Dendritic cell treated with granulocyte-macrophage colony-stimulating factor and Interleukin-4, amounts not matched to agents 40 ng/mL and 50 ng/mL, for 4 days (primary cell): ENCODE data around the gene IRX3.
"Not testable (repeated sequence)": the region's sequence is repeated elsewhere in the genome, so short reads cannot be mapped to it uniquely, and the experiment has no call there.

Experiments
- H3K27ac Mint-ChIP-seq: one replicate; pipeline ENCODE4 v1.8.0; 2022; ENCODE audit warnings: mild to moderate bottlenecking, mixed read lengths
- H3K27me3 Mint-ChIP-seq: one replicate; pipeline ENCODE4 v1.8.0; 2022; ENCODE audit warnings: mild to moderate bottlenecking, mixed read lengths
- H3K36me3 Mint-ChIP-seq: one replicate; pipeline ENCODE4 v1.8.0; 2022; ENCODE audit warnings: low read depth, mixed read lengths
- H3K4me1 Mint-ChIP-seq: one replicate; pipeline ENCODE4 v1.8.0; 2022; ENCODE audit warnings: low read depth, mixed read lengths
- H3K4me3 Mint-ChIP-seq: one replicate; pipeline ENCODE4 v1.8.0; 2022; ENCODE audit warnings: mild to moderate bottlenecking, moderate library complexity, mixed read lengths
- H3K9me3 Mint-ChIP-seq: one replicate; pipeline ENCODE4 v1.8.0; 2022; ENCODE audit warnings: mixed read lengths
- intact Hi-C: fragments of 100-400 bp; cut with micrococcal nuclease; formaldehyde crosslinking; loops from one replicate; pipeline ENCODE4 v1.15.0; 2022

The IRX3 gene

GRCh38 chr16:54275956-54276355, 10.6 kb downstream of the IRX3 start:
- intact Hi-C loops = no loop called here
- no peak overlapping the region for H3K27ac Mint-ChIP-seq
- peaks cover 31% of the 10 kb centered on the region for H3K27me3 Mint-ChIP-seq
- no peak overlapping the region for H3K4me3 Mint-ChIP-seq
- H3K4me1 Mint-ChIP-seq = peaks cover 3% of the 10 kb centered on the region
- H3K9me3 Mint-ChIP-seq = peaks cover 2% of the 10 kb centered on the region
- H3K36me3 Mint-ChIP-seq = no peaks in the 10 kb centered on the region

DNA sequence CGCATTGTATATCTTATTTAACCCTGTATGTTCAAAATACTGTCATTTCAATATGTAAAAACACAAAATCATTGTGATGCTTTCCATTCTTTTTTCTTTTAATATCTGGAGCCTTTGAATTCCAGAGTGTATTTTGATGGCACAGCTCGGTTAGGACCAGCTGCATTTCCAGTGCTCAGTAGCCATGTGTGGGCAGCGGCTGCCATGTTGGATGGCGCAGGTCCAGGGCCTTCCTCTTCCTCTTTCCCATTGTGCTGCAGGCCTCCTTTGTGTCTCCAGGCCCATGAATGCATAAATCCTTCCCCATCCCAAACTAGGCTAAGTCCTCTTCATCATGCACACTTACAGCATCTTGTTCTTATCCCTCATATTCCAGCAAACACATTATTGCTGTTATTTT, 13.0 kb downstream of the IRX3 start:
- H3K4me3 Mint-ChIP-seq = no peak overlapping the region
- intact Hi-C loops = no loop called here
- peaks cover 9% of the 10 kb centered on the region for H3K9me3 Mint-ChIP-seq

GRCh38 chr16:54270711-54271110, 15.9 kb downstream of the IRX3 start:
- Mint-ChIP-seq H3K4me1 (peaks cover 27% of the 10 kb centered on the region), H3K27me3 (peaks cover 2% of the 10 kb centered on the region), H3K4me3 (no peak overlapping the region), H3K9me3 (peaks cover 9% of the 10 kb centered on the region), H3K36me3 (no peaks in the 10 kb centered on the region), H3K27ac (no peak overlapping the region)
- intact Hi-C loops = no loop called here

More for the DNA sequence above, 13.0 kb downstream of the IRX3 start:
- Mint-ChIP-seq H3K4me1 (peaks cover 14% of the 10 kb centered on the region), H3K27ac (no peak overlapping the region), H3K36me3 (no peaks in the 10 kb centered on the region), H3K27me3 (peaks cover 8% of the 10 kb centered on the region)

- Mint-ChIP-seq H3K27me3 (peaks cover 4% of the 10 kb centered on the region), H3K27ac (no peak overlapping the region), H3K9me3 (peaks cover 9% of the 10 kb centered on the region), H3K4me3 (no peak overlapping the region), H3K4me1 (peaks cover 35% of the 10 kb centered on the region), H3K36me3 (no peaks in the 10 kb centered on the region)
- intact Hi-C loops = no loop called here
These were observed 17.1 kb downstream of the IRX3 start for GRCh38 chr16:54269461-54269860.

DNA sequence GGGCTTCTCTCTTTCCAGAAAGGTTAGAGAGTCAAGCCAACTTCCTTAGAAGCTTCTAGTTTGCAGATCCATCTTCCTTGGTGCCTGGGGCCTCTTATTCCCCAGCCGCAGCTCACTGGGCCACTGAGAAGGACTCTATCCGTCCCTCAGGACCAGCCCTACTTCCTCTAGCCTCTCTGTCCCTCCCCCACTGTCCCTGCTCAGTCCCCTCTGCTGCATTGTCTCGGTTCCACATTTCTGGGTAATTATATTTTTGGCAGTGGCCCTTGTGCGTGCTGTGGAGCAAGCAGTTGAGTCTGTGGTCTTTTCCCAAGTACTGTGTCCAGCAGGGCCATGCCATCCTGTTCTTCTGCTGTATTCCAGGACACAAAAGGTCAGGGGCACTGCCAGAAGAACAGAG, 17.8 kb downstream of the IRX3 start:
- intact Hi-C loops = no loop called here
- Mint-ChIP-seq H3K9me3 (peaks cover 9% of the 10 kb centered on the region), H3K4me3 (no peak overlapping the region), H3K27ac (no peak overlapping the region), H3K36me3 (no peaks in the 10 kb centered on the region), H3K27me3 (peaks cover 6% of the 10 kb centered on the region), H3K4me1 (peaks cover 35% of the 10 kb centered on the region)

DNA sequence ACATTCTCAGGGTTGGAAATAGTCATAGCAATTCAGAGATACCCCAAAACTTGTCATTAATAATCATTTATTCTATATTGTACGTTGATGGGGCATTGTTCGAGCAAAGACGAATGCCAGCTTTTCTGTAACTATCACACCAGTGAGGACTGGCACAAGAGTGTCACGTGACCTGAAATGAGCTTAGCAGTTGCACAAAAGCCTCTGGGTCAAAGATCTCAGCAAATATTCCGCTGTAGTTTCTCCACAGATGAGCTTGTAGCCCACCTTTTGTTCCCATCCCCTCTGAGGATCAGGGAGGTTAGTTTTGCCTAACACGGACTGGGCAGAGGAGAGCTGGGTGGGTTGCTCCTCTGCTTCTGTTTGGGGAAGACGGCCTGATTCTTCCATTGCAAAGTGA, 18.2 kb downstream of the IRX3 start:
- H3K4me1 Mint-ChIP-seq = peaks cover 35% of the 10 kb centered on the region
- peaks cover 9% of the 10 kb centered on the region for H3K27me3 Mint-ChIP-seq
- H3K9me3 Mint-ChIP-seq = peaks cover 9% of the 10 kb centered on the region
- H3K4me3 Mint-ChIP-seq = no peak overlapping the region
- intact Hi-C loops = no loop called here
- no peak overlapping the region for H3K27ac Mint-ChIP-seq
- H3K36me3 Mint-ChIP-seq = no peaks in the 10 kb centered on the region

DNA sequence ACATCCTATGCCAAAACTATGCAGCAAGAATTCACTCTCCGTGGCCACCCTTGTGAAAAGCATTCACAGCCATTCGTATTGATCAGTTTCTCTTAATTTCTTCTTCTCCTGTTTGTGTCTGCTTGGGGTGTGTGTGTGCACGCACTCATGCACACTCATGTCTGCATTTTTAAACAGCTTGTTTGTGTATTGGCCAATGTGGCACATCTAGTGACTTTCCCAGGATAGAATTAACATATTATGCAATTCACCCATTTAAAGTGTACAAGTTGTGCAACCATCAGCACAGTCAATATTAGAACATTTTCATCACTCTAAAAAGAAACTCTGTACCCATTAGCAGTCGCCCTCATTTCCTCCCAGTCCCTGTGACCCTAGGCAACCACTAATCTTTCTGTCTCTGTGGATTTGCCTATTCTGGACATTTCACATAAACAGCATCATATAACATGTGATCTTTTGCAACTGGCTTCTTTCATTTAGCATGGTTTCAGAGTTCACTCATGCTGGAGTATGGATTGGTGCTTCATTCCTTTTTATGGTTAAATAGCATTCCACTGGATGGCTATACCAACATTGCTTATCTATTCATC, 20.1 kb downstream of the IRX3 start:
- peaks cover 10% of the 10 kb centered on the region for H3K27me3 Mint-ChIP-seq
- intact Hi-C loops = no loop called here
- H3K4me1 Mint-ChIP-seq = peaks cover 35% of the 10 kb centered on the region
- peaks cover 9% of the 10 kb centered on the region for H3K9me3 Mint-ChIP-seq
- no peak overlapping the region for H3K4me3 Mint-ChIP-seq
- no peak overlapping the region for H3K27ac Mint-ChIP-seq
- H3K36me3 Mint-ChIP-seq = no peaks in the 10 kb centered on the region

DNA sequence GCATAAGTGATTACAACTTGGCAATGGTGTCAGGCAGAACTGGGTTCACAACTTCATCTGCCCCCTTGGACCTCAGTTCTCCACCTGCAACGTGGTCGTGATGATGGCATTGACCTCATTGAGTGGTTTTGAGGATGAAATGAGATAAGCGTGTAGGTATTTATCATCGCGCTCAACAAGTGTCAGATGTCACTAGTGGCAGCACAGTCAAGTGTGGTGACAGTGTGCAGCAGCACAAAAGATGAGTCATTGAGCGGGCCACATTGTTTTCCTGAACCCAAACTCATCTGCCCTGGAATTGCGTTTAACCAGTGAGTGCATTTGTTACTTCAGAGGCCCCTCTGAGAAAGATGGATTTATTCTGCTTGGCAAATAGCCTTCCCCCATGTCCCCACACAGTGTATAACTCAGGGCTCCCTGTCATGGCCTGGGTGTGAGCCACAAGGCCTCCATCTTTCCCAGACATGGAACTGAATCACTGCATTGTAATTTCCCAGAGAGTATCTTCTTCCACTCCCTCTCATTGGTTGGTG, 20.9 kb downstream of the IRX3 start:
- Mint-ChIP-seq H3K9me3 (peaks cover 4% of the 10 kb centered on the region), H3K4me1 (peaks cover 32% of the 10 kb centered on the region), H3K4me3 (no peak overlapping the region), H3K27ac (no peak overlapping the region), H3K27me3 (peaks cover 10% of the 10 kb centered on the region), H3K36me3 (no peaks in the 10 kb centered on the region)
- intact Hi-C loops = no loop called here

DNA sequence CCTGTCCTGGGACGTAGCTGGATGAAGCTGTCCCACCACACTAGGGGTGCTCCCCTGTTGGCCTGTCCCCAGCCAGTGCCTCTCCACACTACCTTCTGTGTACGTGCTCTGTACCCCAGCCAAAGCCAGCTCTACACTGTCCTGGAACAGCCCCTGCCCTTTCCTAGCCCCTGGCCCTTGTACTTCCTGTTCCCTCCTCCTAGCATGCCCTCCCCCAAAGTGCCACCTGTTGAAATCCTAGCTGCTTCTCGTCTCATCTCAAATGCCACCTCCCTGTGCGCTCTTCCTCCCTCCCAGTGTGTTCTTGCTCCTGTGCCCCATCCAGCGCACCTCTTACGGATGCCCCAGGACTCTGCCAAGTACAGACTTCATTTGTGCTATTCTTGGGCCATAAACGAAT, 33.5 kb downstream of the IRX3 start:
- intact Hi-C loops = no loop called here
- no peak overlapping the region for H3K27ac Mint-ChIP-seq
- no peaks in the 10 kb centered on the region for H3K27me3 Mint-ChIP-seq
- no peak overlapping the region for H3K4me3 Mint-ChIP-seq
- H3K9me3 Mint-ChIP-seq = no peaks in the 10 kb centered on the region
- H3K36me3 Mint-ChIP-seq = no peaks in the 10 kb centered on the region
- H3K4me1 Mint-ChIP-seq = no peaks in the 10 kb centered on the region

DNA sequence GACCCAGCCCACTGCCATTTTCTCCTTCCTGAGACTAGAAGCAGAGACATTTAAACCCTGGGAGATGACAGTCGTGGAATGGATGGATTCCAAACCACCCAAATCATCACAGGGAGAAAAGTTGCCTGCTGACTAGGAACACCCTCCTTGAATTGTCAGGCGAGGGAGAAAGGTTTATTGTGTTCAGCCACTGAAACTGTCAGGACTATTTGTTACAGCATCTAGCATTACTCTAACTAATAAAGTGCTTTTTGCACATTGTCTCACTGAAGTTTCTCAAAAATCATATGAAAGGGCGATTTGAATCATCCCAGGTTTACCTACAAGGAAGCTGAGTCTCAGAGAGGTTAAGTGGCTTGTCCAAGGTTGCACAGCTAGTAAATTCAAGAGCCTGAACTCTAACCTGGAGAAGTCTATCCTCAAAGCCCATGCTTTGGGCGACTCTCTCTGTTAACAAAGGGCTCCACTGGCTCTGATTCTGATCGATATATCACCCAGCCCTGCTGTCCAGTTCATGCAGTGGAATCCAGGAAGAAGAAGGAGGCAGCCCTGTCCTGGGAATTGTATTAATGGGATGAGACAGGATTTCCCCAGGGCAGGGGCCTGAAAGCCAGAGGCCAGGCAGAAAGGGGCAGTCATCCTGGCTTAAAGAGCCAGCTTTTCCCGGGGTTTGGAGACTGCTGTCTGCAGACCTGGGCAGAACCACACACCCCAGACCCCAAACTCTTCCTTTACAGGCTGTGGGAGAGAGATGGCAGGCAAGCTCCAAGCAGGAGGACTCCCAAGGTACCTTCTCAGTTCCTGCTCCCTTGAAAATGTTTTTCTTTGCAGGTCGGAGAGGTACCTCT, 37.5 kb downstream of the IRX3 start:
- Mint-ChIP-seq H3K27ac (no peak overlapping the region), H3K27me3 (peaks cover 4% of the 10 kb centered on the region), H3K4me1 (no peaks in the 10 kb centered on the region), H3K9me3 (no peaks in the 10 kb centered on the region), H3K4me3 (no peak overlapping the region), H3K36me3 (no peaks in the 10 kb centered on the region)
- intact Hi-C loops = no loop called here

DNA sequence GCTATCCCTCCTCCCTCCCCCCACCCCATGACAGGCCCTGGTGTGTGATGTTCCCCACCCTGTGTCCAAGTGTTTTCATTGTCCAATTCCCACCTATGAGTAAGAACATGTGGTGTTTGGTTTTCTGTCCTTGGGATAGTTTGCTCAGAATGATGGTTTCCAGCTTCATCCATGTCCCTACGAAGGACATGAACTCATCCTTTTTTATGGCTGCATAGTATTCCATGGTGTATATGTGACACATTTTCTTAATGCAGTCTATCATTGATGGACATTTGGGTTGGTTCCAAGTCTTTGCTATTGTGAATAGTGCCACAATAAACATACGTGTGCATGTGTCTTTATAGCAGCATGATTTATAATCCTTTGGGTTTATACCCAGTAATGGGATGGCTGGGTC, 38.9 kb downstream of the IRX3 start:
- intact Hi-C loops, H3K4me1 Mint-ChIP-seq, H3K9me3 Mint-ChIP-seq, H3K27ac Mint-ChIP-seq, H3K4me3 Mint-ChIP-seq, H3K36me3 Mint-ChIP-seq: not testable (repeated sequence)
- peaks cover 10% of the 10 kb centered on the region for H3K27me3 Mint-ChIP-seq

DNA sequence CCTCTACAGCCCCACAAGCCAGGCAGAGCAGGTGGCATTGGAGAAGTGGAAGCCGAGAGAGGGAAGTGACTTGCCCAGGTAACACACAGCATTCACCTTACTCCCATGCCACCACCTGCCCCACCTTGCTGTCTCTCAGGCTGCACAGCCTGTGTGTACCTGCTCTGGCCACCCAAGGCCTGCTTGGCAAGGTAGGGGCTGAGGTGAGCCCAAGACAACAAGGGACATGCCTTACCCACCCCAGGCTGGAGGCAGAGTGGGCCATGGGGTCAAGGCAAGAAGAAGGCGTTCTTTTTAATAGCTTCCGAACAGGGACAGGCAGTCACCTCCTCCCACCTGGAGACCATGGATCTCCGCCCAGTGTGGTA, 40.1 kb downstream of the IRX3 start:
- H3K9me3 Mint-ChIP-seq = no peaks in the 10 kb centered on the region
- no peak overlapping the region for H3K27ac Mint-ChIP-seq
- no peaks in the 10 kb centered on the region for H3K36me3 Mint-ChIP-seq
- H3K27me3 Mint-ChIP-seq = peaks cover 10% of the 10 kb centered on the region
- no peaks in the 10 kb centered on the region for H3K4me1 Mint-ChIP-seq
- intact Hi-C loops = no loop called here
- H3K4me3 Mint-ChIP-seq = no peak overlapping the region

GRCh38 chr16:54245788-54246453, 40.7 kb downstream of the IRX3 start:
- no peak overlapping the region for H3K27ac Mint-ChIP-seq

More at GRCh38 chr16:54245788-54246453, 40.7 kb downstream of the IRX3 start:
- intact Hi-C loops = no loop called here
- H3K36me3 Mint-ChIP-seq = no peaks in the 10 kb centered on the region
- peaks cover 10% of the 10 kb centered on the region for H3K27me3 Mint-ChIP-seq
- H3K4me1 Mint-ChIP-seq = no peaks in the 10 kb centered on the region
- no peak overlapping the region for H3K4me3 Mint-ChIP-seq
- H3K9me3 Mint-ChIP-seq = no peaks in the 10 kb centered on the region
